HepG2 (cell line): ENCODE results near the gene ADAM8.

Experiments used
- CBX2 ChIP-seq, 2 experiments: fragments of 200-600 bp in 1 of 2; sonication (generic); formaldehyde crosslinking in 1 of 2; IDR thresholded peaks; 2 replicates each; pipeline versions ENCODE4 v1.7.0 to v1.8.1; 2018 to 2022; ENCODE audit warnings: low read depth in 2 of 2, low read length in 1 of 2, mild to moderate bottlenecking in 1 of 2, missing genetic modification reagents in 1 of 2
- CENPT ChIP-seq: sonication (generic); formaldehyde crosslinking; IDR thresholded peaks from 2 replicates; pipeline ENCODE4 v1.8.0; 2022; ENCODE audit warnings: low read depth, mild to moderate bottlenecking, moderate library complexity, missing genetic modification reagents
- EHMT2 ChIP-seq: fragments of 200-600 bp; sonication (generic); IDR thresholded peaks from 2 replicates; pipeline ENCODE4 v1.7.0; 2017; ENCODE audit warnings: antibody characterized with exemption, low read depth, low read length, borderline replicate concordance
- KLF16 ChIP-seq, 2 experiments: sonication (generic) in 1 of 2; formaldehyde crosslinking in 1 of 2; IDR thresholded peaks; 2 replicates each; pipeline versions ENCODE4 v1.6.1 to v1.8.0; 2016 to 2023; ENCODE audit warnings: missing genetic modification reagents in 2 of 2, missing compliant biosample characterization in 1 of 2
- NFYB ChIP-seq: sonication (generic); formaldehyde crosslinking; IDR thresholded peaks from 2 replicates; pipeline ENCODE4 v1.4.0; 2020; ENCODE audit warnings: missing genetic modification reagents
- POLR2A ChIP-seq, 2 experiments: IDR thresholded peaks; 2 replicates each; pipeline ENCODE4 v1.6.1; 2011; ENCODE audit warnings: low read depth in 2 of 2, low read length in 2 of 2, mild to moderate bottlenecking in 1 of 2, moderate library complexity in 1 of 2; ENCODE audit not compliant: insufficient read depth in 1 of 2
- SMARCE1 ChIP-seq: fragments of 450-650 bp; IDR thresholded peaks from 2 replicates; pipeline ENCODE4 v1.6.1; 2017; ENCODE audit warnings: borderline replicate concordance
- TEAD2 ChIP-seq: sonication (generic); formaldehyde crosslinking; IDR thresholded peaks from 2 replicates; pipeline ENCODE4 v1.9.0; 2021; ENCODE audit warnings: missing genetic modification reagents
- ZFP36 ChIP-seq: fragments of 150-350 bp; IDR thresholded peaks from 2 replicates; pipeline ENCODE4 v1.6.1; 2018; ENCODE audit warnings: borderline replicate concordance, low read length, low read depth; ENCODE audit not compliant: partially characterized antibody
- ZNF33A ChIP-seq: sonication (generic); formaldehyde crosslinking; IDR thresholded peaks from 2 replicates; pipeline ENCODE4 v1.5.1; 2020; ENCODE audit warnings: missing genetic modification reagents, mild to moderate bottlenecking, moderate library complexity, borderline replicate concordance
- ZNF382 ChIP-seq: sonication (generic); formaldehyde crosslinking; IDR thresholded peaks from 2 replicates; pipeline ENCODE4 v1.5.0; 2020; ENCODE audit warnings: missing genetic modification reagents, mild to moderate bottlenecking, borderline replicate concordance
- ZNF616 ChIP-seq: sonication (generic); formaldehyde crosslinking; IDR thresholded peaks from 2 replicates; pipeline ENCODE4 v1.5.0; 2020; ENCODE audit warnings: low read depth, mild to moderate bottlenecking, missing genetic modification reagents
- TF ChIP-seq, protein P1 (sequence below): sonication (generic); formaldehyde crosslinking; IDR thresholded peaks from 2 replicates; pipeline ENCODE4 v1.5.0; 2020; ENCODE audit warnings: mild to moderate bottlenecking, missing genetic modification reagents, moderate library complexity

DNA sequence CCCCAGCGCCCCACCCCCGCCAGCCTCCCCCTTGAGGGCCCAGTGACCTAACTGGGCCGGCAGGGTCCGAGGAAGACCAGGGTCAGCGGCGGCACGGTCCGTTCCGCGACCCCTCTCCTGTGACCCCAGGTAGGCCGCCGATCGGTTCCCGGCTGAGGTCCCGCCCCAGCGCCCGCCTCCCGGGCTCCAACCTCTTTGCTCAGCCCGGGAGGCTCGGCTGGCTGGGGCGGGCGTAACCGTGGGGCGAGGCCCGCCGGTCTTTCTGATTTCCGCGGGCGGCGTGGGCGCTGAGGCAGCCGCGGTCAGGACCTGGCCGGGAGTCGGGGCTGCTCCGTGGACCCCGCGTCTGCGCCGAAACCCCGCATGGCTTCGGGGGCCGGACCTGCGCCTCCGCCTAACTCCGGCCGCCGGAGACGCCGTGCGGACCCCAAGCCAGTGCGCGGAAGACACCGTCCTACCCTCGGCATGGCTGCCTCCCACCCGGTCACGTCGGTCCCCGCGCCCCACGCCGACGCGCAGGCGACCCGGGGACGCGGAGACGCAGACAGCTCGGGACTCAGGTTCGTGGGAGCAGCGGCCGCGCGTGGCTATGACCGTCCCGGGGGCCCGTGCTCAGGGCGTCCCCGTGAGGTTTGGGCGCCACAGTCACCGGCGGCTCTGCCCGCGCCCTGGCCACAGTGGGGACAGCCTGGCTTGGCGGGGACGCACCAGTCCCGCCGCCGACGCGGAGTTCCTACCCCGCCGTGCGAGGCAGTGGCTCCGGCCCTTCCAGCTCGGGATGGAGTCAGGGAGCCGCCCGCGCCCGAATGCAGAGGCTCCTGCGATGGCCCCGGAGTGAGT, 40.0 kb downstream of the ADAM8 start:
- no peak for TF ChIP-seq SMARCE1
- TF ChIP-seq CENPT (CRISPR knock-in tag) = no peak
- TF ChIP-seq ZNF382 = no peak
- no peak for TF ChIP-seq ZNF33A (CRISPR knock-in tag)
- TF ChIP-seq, protein P1, sequence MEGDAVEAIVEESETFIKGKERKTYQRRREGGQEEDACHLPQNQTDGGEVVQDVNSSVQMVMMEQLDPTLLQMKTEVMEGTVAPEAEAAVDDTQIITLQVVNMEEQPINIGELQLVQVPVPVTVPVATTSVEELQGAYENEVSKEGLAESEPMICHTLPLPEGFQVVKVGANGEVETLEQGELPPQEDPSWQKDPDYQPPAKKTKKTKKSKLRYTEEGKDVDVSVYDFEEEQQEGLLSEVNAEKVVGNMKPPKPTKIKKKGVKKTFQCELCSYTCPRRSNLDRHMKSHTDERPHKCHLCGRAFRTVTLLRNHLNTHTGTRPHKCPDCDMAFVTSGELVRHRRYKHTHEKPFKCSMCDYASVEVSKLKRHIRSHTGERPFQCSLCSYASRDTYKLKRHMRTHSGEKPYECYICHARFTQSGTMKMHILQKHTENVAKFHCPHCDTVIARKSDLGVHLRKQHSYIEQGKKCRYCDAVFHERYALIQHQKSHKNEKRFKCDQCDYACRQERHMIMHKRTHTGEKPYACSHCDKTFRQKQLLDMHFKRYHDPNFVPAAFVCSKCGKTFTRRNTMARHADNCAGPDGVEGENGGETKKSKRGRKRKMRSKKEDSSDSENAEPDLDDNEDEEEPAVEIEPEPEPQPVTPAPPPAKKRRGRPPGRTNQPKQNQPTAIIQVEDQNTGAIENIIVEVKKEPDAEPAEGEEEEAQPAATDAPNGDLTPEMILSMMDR (CRISPR knock-in tag) = no peak
- no peak for TF ChIP-seq ZFP36
- TF ChIP-seq NFYB (CRISPR knock-in tag) = no peak
- no peak for TF ChIP-seq POLR2A (IDR thresholded peaks at IDR 0.05; ENCODE audit: insufficient read depth in 1 of 2, low read depth in 2 of 2, low read length in 2 of 2)
- no peak for TF ChIP-seq KLF16 (CRISPR knock-in tag; IDR thresholded peaks at IDR 0.05)
- no peak for TF ChIP-seq EHMT2
- TF ChIP-seq TEAD2 (CRISPR knock-in tag) = no peak
- TF ChIP-seq CBX2 (IDR thresholded peaks at IDR 0.05; ENCODE audit: low read depth, low read length) = no peak
- no peak for TF ChIP-seq CBX2 (CRISPR knock-in tag; IDR thresholded peaks at IDR 0.05; ENCODE audit: low read depth)
- no peak for TF ChIP-seq ZNF616 (CRISPR knock-in tag)
